ENCODE measurements around the gene CLIC4. TPM values are rescaled to one million over a fixed set of nuclear protein-coding genes. Genes with fewer than 3 reads are reported as not detected.
A peak's percentile ranks its signal among the peaks of the same experiment; 100 is the strongest.

Gene CLIC4
- total RNA-seq, 2 experiments from 2014 or later: 7.1 to 7.7 TPM

- CTCF ChIA-PET: no interaction called here
- Mint-ChIP-seq H3K9me3 (ENCODE audit: insufficient read depth) (no peaks in the 10 kb centered on the region), H3K4me3 (no peak overlapping the region), H3K27me3 (ENCODE audit: low read depth) (peaks cover 4% of the 10 kb centered on the region), H3K4me1 (ENCODE audit: low read depth) (peaks cover 15% of the 10 kb centered on the region), H3K36me3 (ENCODE audit: low read depth) (no peaks in the 10 kb centered on the region), H3K27ac (no peak overlapping the region)
- POLR2A ChIA-PET: no interaction called here
- ATAC-seq (no peak), DNase-seq (no peak)
Observed at GRCh38 chr1:24737368-24738117, 7.7 kb upstream of the CLIC4 start.

- Mint-ChIP-seq H3K36me3 (ENCODE audit: low read depth) (no peaks in the 10 kb centered on the region), H3K27me3 (ENCODE audit: low read depth) (peaks cover 8% of the 10 kb centered on the region), H3K4me3 (no peak overlapping the region), H3K4me1 (ENCODE audit: low read depth) (peaks cover 29% of the 10 kb centered on the region), H3K27ac (no peak overlapping the region), H3K9me3 (ENCODE audit: insufficient read depth) (no peaks in the 10 kb centered on the region)
- CTCF ChIA-PET: no interaction called here
- POLR2A ChIA-PET: no interaction called here
- DNase-seq (no peak), ATAC-seq (no peak)
Observed at GRCh38 chr1:24739241-24739640, 6.0 kb upstream of the CLIC4 start.

- no peak for DNase-seq
- peaks cover 36% of the 10 kb centered on the region for H3K4me1 Mint-ChIP-seq (ENCODE audit: low read depth)
- no peaks in the 10 kb centered on the region for H3K9me3 Mint-ChIP-seq (ENCODE audit: insufficient read depth)
- CTCF ChIA-PET: no interaction called here
- H3K36me3 Mint-ChIP-seq (ENCODE audit: low read depth): no peaks in the 10 kb centered on the region
- no peak overlapping the region for H3K4me3 Mint-ChIP-seq
- no peak overlapping the region for H3K27ac Mint-ChIP-seq
- POLR2A ChIA-PET: no interaction called here
- ATAC-seq: no peak
- peaks cover 20% of the 10 kb centered on the region for H3K27me3 Mint-ChIP-seq (ENCODE audit: low read depth)
Observed at GRCh38 chr1:24742090-24742938, 2.9 kb upstream of the CLIC4 start.

DNA sequence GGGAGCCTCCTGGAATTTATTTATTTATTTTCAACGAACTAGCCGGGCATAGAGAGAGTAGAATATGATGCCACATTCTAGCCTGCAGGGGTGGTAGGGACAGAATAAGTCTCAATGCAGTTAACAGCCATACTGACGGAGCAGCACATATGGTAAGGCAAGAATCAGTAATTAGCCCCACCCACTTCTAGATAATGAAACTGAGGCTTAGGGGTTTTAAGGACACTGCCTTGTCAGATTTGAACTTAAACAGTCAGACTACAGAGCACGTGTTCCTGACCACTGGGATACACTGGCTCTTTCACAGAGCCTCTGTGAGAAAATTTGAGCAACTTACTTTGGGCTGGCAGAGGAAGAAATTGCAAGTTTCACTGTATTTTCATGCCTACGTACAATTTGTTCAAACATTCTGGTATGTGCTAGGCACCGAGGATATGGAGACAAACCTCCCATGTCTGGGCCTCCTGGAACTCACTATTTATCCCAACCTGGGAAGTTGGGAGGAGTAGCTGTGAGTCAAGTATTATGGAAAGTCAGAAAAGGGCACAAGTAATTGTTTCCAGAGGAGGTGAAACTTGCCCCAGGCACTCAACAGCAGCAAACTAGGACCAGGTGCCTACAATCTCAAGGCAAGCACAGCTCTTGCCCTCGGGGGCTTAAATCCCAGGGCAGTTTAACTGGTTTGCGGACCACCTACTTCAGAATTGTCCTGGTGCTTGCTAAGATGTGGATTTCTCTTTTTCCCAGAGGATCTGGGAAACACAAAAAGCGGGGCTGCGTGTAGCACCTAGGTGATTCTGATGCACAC is 1.6 kb upstream of the CLIC4 start:
- ATAC-seq: no peak
- H3K9me3 Mint-ChIP-seq (ENCODE audit: insufficient read depth): no peaks in the 10 kb centered on the region
- no peak overlapping the region for H3K27ac Mint-ChIP-seq
- no peaks in the 10 kb centered on the region for H3K36me3 Mint-ChIP-seq (ENCODE audit: low read depth)
- H3K4me1 Mint-ChIP-seq (ENCODE audit: low read depth): peaks cover 41% of the 10 kb centered on the region
- ChIA-PET CTCF (interaction anchor here (1.3 to 3.4 kb wide), 3 partner anchors 11 to 87 kb away, joined by 5 to 13 read pairs (median 11); no protein-coding TSS in a partner anchor), POLR2A (interaction anchor here (0.6 kb wide), 1 partner anchor 93 kb away, joined by 3 read pairs; no protein-coding TSS in a partner anchor)
- H3K27me3 Mint-ChIP-seq (ENCODE audit: low read depth): peaks cover 25% of the 10 kb centered on the region
- no peak for DNase-seq
- peak overlapping the region; percentile 23 for H3K4me3 Mint-ChIP-seq

- peak overlapping the region; percentile 83 for H3K4me3 Mint-ChIP-seq
- peaks cover 41% of the 10 kb centered on the region for H3K4me1 Mint-ChIP-seq (ENCODE audit: low read depth)
- H3K27ac Mint-ChIP-seq: peak overlapping the region; percentile 55
- ChIA-PET POLR2A (interaction anchor here (1.0 kb wide), 1 partner anchor 80 kb away, joined by 3 read pairs; no protein-coding TSS in a partner anchor), CTCF (interaction anchor here (1.0 to 3.4 kb wide), 6 partner anchors 15 to 159 kb away, joined by 3 to 13 read pairs (median 8); no protein-coding TSS in a partner anchor)
- peaks cover 28% of the 10 kb centered on the region for H3K27me3 Mint-ChIP-seq (ENCODE audit: low read depth)
- H3K9me3 Mint-ChIP-seq (ENCODE audit: insufficient read depth): no peaks in the 10 kb centered on the region
- ATAC-seq: peak; percentile 8
- no peaks in the 10 kb centered on the region for H3K36me3 Mint-ChIP-seq (ENCODE audit: low read depth)
- DNase-seq: no peak
Observed at GRCh38 chr1:24745711-24746413, 615 bp downstream of the CLIC4 start.

GRCh38 chr1:24748191-24749121 is 3.2 kb downstream of the CLIC4 start:
- Mint-ChIP-seq H3K9me3 (ENCODE audit: insufficient read depth) (no peaks in the 10 kb centered on the region), H3K27me3 (ENCODE audit: low read depth) (peaks cover 25% of the 10 kb centered on the region), H3K27ac (no peak overlapping the region), H3K4me1 (ENCODE audit: low read depth) (peaks cover 25% of the 10 kb centered on the region), H3K4me3 (no peak overlapping the region), H3K36me3 (ENCODE audit: low read depth) (no peaks in the 10 kb centered on the region)
- DNase-seq: no peak
- ATAC-seq: no peak
- POLR2A ChIA-PET: no interaction called here
- CTCF ChIA-PET: interaction anchor here (1.6 kb wide), 1 partner anchor 82 kb away, joined by 9 read pairs; no protein-coding TSS in a partner anchor

DNA sequence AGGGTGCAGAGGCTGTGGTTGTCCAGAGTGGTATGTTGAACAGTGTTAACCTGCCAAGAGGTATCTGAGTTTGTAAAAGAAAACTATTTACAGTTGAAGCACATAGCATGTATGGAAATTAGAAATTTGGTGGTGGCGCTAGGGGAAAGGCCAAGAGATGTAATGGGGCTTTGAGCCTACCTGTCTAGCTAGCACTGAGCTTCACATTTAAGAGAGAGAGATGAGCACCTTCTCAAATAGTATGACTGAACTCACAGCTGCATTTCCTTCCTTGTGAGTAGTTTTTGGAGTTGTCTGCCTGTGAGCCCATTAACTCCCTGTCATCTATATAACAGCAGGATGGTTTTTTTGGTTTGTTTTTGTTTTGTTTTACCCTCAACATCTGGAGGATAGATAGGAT is 4.0 kb downstream of the CLIC4 start:
- DNase-seq (no peak), ATAC-seq (no peak)
- H3K4me3 Mint-ChIP-seq: no peak overlapping the region
- H3K27ac Mint-ChIP-seq: no peak overlapping the region
- H3K4me1 Mint-ChIP-seq (ENCODE audit: low read depth): peaks cover 19% of the 10 kb centered on the region
- POLR2A ChIA-PET: no interaction called here
- peaks cover 26% of the 10 kb centered on the region for H3K27me3 Mint-ChIP-seq (ENCODE audit: low read depth)
- no peaks in the 10 kb centered on the region for H3K9me3 Mint-ChIP-seq (ENCODE audit: insufficient read depth)
- H3K36me3 Mint-ChIP-seq (ENCODE audit: low read depth): no peaks in the 10 kb centered on the region
- CTCF ChIA-PET: interaction anchor here (0.9 to 1.0 kb wide), 2 partner anchors 61 to 81 kb away, joined by 3 to 5 read pairs; no protein-coding TSS in a partner anchor

GRCh38 chr1:24749886-24750285 is 4.6 kb downstream of the CLIC4 start:
- DNase-seq (no peak), ATAC-seq (no peak)
- Mint-ChIP-seq H3K4me3 (no peak overlapping the region), H3K27me3 (ENCODE audit: low read depth) (peaks cover 27% of the 10 kb centered on the region), H3K36me3 (ENCODE audit: low read depth) (no peaks in the 10 kb centered on the region), H3K9me3 (ENCODE audit: insufficient read depth) (no peaks in the 10 kb centered on the region), H3K4me1 (ENCODE audit: low read depth) (peaks cover 16% of the 10 kb centered on the region), H3K27ac (no peak overlapping the region)
- ChIA-PET POLR2A (no interaction called here), CTCF (interaction anchor here (0.9 to 1.0 kb wide), 2 partner anchors 61 to 80 kb away, joined by 3 to 5 read pairs; no protein-coding TSS in a partner anchor)

DNA sequence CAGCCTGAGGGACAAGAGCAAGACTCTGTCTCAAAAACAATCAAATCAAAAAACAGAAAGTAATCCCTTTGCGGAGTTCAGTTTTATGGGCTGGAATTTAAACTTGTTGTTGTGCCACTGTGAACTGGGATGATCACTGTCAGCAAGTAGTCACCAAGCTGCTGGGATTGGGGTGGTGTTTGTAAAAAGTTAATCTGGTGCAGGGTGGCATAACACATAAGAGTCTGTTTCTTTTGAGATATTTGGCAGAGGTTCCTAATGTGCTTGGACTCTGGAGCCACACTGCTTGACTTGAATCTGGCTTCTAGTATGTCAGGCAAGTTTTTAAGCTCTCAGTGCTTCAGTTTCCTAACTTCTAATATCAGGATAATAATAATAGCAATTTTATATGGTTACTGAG is 6.6 kb downstream of the CLIC4 start:
- no peaks in the 10 kb centered on the region for H3K36me3 Mint-ChIP-seq (ENCODE audit: low read depth)
- no peak for DNase-seq
- CTCF ChIA-PET: interaction anchor here (1.0 to 1.5 kb wide), 3 partner anchors 19 to 79 kb away, joined by 4 to 7 read pairs (median 6); no protein-coding TSS in a partner anchor
- ATAC-seq: no peak
- H3K27ac Mint-ChIP-seq: no peak overlapping the region
- H3K4me3 Mint-ChIP-seq: no peak overlapping the region
- H3K4me1 Mint-ChIP-seq (ENCODE audit: low read depth): peaks cover 7% of the 10 kb centered on the region
- H3K9me3 Mint-ChIP-seq (ENCODE audit: insufficient read depth): no peaks in the 10 kb centered on the region
- POLR2A ChIA-PET: no interaction called here
- peaks cover 18% of the 10 kb centered on the region for H3K27me3 Mint-ChIP-seq (ENCODE audit: low read depth)

DNA sequence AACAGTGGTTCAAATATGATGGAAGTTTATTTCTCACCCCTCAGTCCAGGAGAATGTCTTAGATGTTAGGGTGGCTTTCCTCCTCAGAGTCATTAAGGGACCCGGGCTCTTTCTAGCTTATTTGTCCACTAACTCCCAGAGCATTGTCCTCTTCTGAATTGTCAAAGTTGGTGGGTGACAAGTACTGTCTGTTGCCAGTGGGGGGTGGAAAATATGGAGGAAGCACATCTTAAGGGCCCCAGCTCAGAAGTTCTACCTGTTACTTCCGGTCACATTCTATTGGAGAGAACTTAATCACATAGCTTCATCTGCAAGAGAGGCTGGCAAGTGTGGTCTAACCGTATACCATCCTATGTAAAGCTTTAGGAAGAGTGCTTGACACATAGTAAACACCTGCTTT is 7.1 kb downstream of the CLIC4 start:
- no peak overlapping the region for H3K27ac Mint-ChIP-seq
- POLR2A ChIA-PET: no interaction called here
- no peak overlapping the region for H3K4me3 Mint-ChIP-seq
- ATAC-seq (no peak), DNase-seq (no peak)
- H3K27me3 Mint-ChIP-seq (ENCODE audit: low read depth): peaks cover 16% of the 10 kb centered on the region
- no peaks in the 10 kb centered on the region for H3K36me3 Mint-ChIP-seq (ENCODE audit: low read depth)
- no peaks in the 10 kb centered on the region for H3K9me3 Mint-ChIP-seq (ENCODE audit: insufficient read depth)
- CTCF ChIA-PET: interaction anchor here (1.0 to 1.5 kb wide), 3 partner anchors 19 to 78 kb away, joined by 4 to 7 read pairs (median 6); no protein-coding TSS in a partner anchor
- H3K4me1 Mint-ChIP-seq (ENCODE audit: low read depth): peaks cover 5% of the 10 kb centered on the region

Data from activated CD8-positive, alpha-beta T cell treated with anti-CD3 and anti-CD28 coated beads, Interleukin-2, amount 10 ng/mL, durations not matched to agents 7 days and 5 days (primary cell).